Gastrocnemius medialis (tissue), 4 donors: Measurements from ENCODE around the gene ISCA1. TPM values are rescaled to one million over a fixed set of nuclear protein-coding genes. Genes with fewer than 3 reads are reported as not detected.

ENCODE experiments used
- ATAC-seq, 2 donors: fragments of 150-250 bp; one replicate each; pipeline ENCODE4 v1.9.1; 2016
- DNase-seq, 2 donors: peaks; one replicate each; pipeline ENCODE4 v3.0.0-alpha.2; 2019
- H3K27ac ChIP-seq, 4 donors: fragments of 200-600 bp; sonication (generic); 1 replicate in 1 of 4; 2 replicates in 3 of 4; pipeline ENCODE4 v1.5.1; 2016 to 2018; ENCODE audit warnings: mild to moderate bottlenecking in 2 of 4, moderate library complexity in 1 of 4
- H3K27me3 ChIP-seq, 3 donors: fragments of 200-600 bp; sonication (generic) in 2 of 3; 1 replicate in 1 of 3; 2 replicates in 2 of 3; pipeline versions ENCODE4 v1.5.1 to v1.6.0; 2016 to 2019; ENCODE audit warnings: mild to moderate bottlenecking in 1 of 3, moderate library complexity in 1 of 3
- H3K36me3 ChIP-seq, 2 donors: fragments of 200-600 bp; sonication (generic) in 1 of 2; one replicate each; pipeline ENCODE4 v1.5.1; 2017 to 2018
- H3K4me1 ChIP-seq, 2 donors: fragments of 200-600 bp; sonication (generic) in 1 of 2; one replicate each; pipeline ENCODE4 v1.5.1; 2016 to 2017; ENCODE audit warnings: mild to moderate bottlenecking in 2 of 2
- H3K4me3 ChIP-seq, 4 donors: fragments of 200-600 bp; sonication (generic) in 3 of 4; 1 replicate in 1 of 4; 2 replicates in 3 of 4; pipeline ENCODE4 v1.5.1; 2016 to 2019; ENCODE audit warnings: mild to moderate bottlenecking in 2 of 4
- H3K9me3 ChIP-seq, 3 donors: fragments of 200-600 bp; sonication (generic) in 2 of 3; 1 replicate in 1 of 3; 2 replicates in 2 of 3; pipeline ENCODE4 v1.5.1; 2016 to 2019
- CTCF ChIP-seq, 5 experiments: fragments of 450-650 bp in 3 of 5; fragments of 200-600 bp in 2 of 5; sonication (generic) in 2 of 5; IDR thresholded peaks in 4 of 5; conservative IDR thresholded peaks in 1 of 5; 1 replicate in 4 of 5; 2 replicates in 1 of 5; pipeline ENCODE4 v1.5.1; 2016 to 2019; ENCODE audit warnings: antibody characterized with exemption in 5 of 5, mild to moderate bottlenecking in 3 of 5, moderate library complexity in 3 of 5
- POLR2A ChIP-seq, 2 donors: fragments of 450-650 bp; IDR thresholded peaks; one replicate each; pipeline ENCODE4 v1.6.1; 2017; ENCODE audit warnings: antibody characterized with exemption in 2 of 2, mild to moderate bottlenecking in 2 of 2, moderate library complexity in 2 of 2
- in situ Hi-C, 4 donors: fragments of 200-750 bp; cut with MboI; loops; one replicate each; pipeline versions ENCODE4 v1.15.0 to v1.8.0; 2017; ENCODE audit warnings: low sequenced_read_pairs in 4 of 4
- intact Hi-C: fragments of 100-400 bp; cut with DNase I; formaldehyde crosslinking; loops from one replicate; pipeline ENCODE4 v1.15.1; 2023; ENCODE audit warnings: low total_unique reads
- total RNA-seq, 4 donors: library from RNA; depleted of rRNA; stranded (reverse); fragments of >200 nt; gene quantifications; one replicate each; pipeline versions ENCODE4 v1.1.0 to v1.2.3, GENCODE V29; 2016

The ISCA1 gene
- total RNA-seq, 4 donors from 2014 or later, result 59.8 to 115 (median 89.9) TPM

GRCh38 chr9:86288499-86289198, 6.3 kb upstream of the ISCA1 start:
- peaks cover 0 to 20% of the 10 kb centered on the region in 2 donors for H3K36me3 ChIP-seq
- in situ Hi-C loops, result loop anchor here in 1 of 4 donors (25.0 kb wide), 1 partner anchor 351 kb away; the partner anchor contains the start of gene NAA35
- ATAC-seq, result no peak

GRCh38 chr9:86287013-86287412, 4.7 kb upstream of the ISCA1 start:
- in situ Hi-C loops, result loop anchor here in 1 of 4 donors (25.0 kb wide), 1 partner anchor 350 kb away; the partner anchor contains the start of gene NAA35
- Histone ChIP-seq H3K27ac (no peak overlapping the region), H3K4me3 (no peak overlapping the region), H3K27me3 (no peaks in the 10 kb centered on the region), H3K9me3 (no peaks in the 10 kb centered on the region), H3K36me3 (peaks cover 0 to 20% of the 10 kb centered on the region in 2 donors), H3K4me1 (peaks cover 6 to 7% of the 10 kb centered on the region in 2 donors)
- DNase-seq (no peak), ATAC-seq (no peak)
- no peak for TF ChIP-seq POLR2A (IDR thresholded peaks at IDR 0.05)
- TF ChIP-seq CTCF (IDR thresholded peaks at IDR 0.05 in 4 of 5, conservative IDR thresholded peaks at IDR 0.05 in 1 of 5), result no peak
- intact Hi-C loops, result no loop called here

More at GRCh38 chr9:86288499-86289198, 6.3 kb upstream of the ISCA1 start:
- DNase-seq, result no peak
- intact Hi-C loops, result no loop called here
- Histone ChIP-seq H3K9me3 (no peaks in the 10 kb centered on the region), H3K4me3 (no peak overlapping the region), H3K4me1 (no peaks in the 10 kb centered on the region), H3K27ac (no peak overlapping the region), H3K27me3 (no peaks in the 10 kb centered on the region)
- TF ChIP-seq POLR2A (IDR thresholded peaks at IDR 0.05) (no peak), CTCF (IDR thresholded peaks at IDR 0.05 in 4 of 5, conservative IDR thresholded peaks at IDR 0.05 in 1 of 5) (no peak)

- H3K36me3 ChIP-seq, result peaks cover 0 to 20% of the 10 kb centered on the region in 2 donors
- in situ Hi-C loops (loop anchor here in 1 of 4 donors (25.0 kb wide), 1 partner anchor 349 kb away; the partner anchor contains the start of gene NAA35), intact Hi-C loops (no loop called here)
- H3K27ac ChIP-seq, result no peak overlapping the region
- peaks cover 6 to 9% of the 10 kb centered on the region in 2 donors for H3K4me1 ChIP-seq
- no peaks in the 10 kb centered on the region for H3K9me3 ChIP-seq
- H3K4me3 ChIP-seq, result no peak overlapping the region
- DNase-seq (no peak), ATAC-seq (no peak)
- H3K27me3 ChIP-seq, result no peaks in the 10 kb centered on the region
- TF ChIP-seq CTCF (IDR thresholded peaks at IDR 0.05 in 4 of 5, conservative IDR thresholded peaks at IDR 0.05 in 1 of 5) (no peak), POLR2A (IDR thresholded peaks at IDR 0.05) (no peak)
Observed at GRCh38 chr9:86286278-86286677, 3.9 kb upstream of the ISCA1 start.

GRCh38 chr9:86285261-86285660, 2.9 kb upstream of the ISCA1 start:
- H3K27me3 ChIP-seq, result no peaks in the 10 kb centered on the region
- intact Hi-C loops, result no loop called here
- H3K4me3 ChIP-seq, result no peak overlapping the region
- in situ Hi-C loops, result loop anchor here in 1 of 4 donors (25.0 kb wide), 1 partner anchor 348 kb away; the partner anchor contains the start of gene NAA35
- no peak overlapping the region for H3K27ac ChIP-seq
- DNase-seq, result no peak
- no peaks in the 10 kb centered on the region for H3K9me3 ChIP-seq
- ATAC-seq, result no peak
- TF ChIP-seq CTCF (IDR thresholded peaks at IDR 0.05 in 4 of 5, conservative IDR thresholded peaks at IDR 0.05 in 1 of 5), result no peak
- no peak for TF ChIP-seq POLR2A (IDR thresholded peaks at IDR 0.05)
- H3K36me3 ChIP-seq, result peaks cover 0 to 19% of the 10 kb centered on the region in 2 donors
- H3K4me1 ChIP-seq, result peaks cover 17 to 19% of the 10 kb centered on the region in 2 donors
